NCI-H2029 treated with DMSO at 0.1 percent for 48 hours (cell line): ENCODE measurements around the gene METAP2.
A peak's percentile ranks its signal among the peaks of the same experiment; 100 is the strongest.

Experiments used
- DNase-seq: peaks from one replicate; lab custom pipeline; 2025; lab: John Stamatoyannopoulos, UW

The METAP2 gene

GRCh38 chr12:95513599-95513998, 39.6 kb downstream of the METAP2 start:
- DNase-seq = no peak

GRCh38 chr12:95515197-95515596, 41.2 kb downstream of the METAP2 start:
- no peak for DNase-seq

- no peak for DNase-seq
Measured at GRCh38 chr12:95516757-95517156, 42.8 kb downstream of the METAP2 start.

GRCh38 chr12:95517246-95517645, 43.3 kb downstream of the METAP2 start:
- no peak for DNase-seq

GRCh38 chr12:95518944-95519343, 45.0 kb downstream of the METAP2 start:
- no peak for DNase-seq

GRCh38 chr12:95520816-95521215, 46.9 kb downstream of the METAP2 start:
- no peak for DNase-seq

- DNase-seq = no peak
Measured at GRCh38 chr12:95522692-95523091, 48.7 kb downstream of the METAP2 start.

GRCh38 chr12:95528431-95528830, 54.5 kb downstream of the METAP2 start:
- DNase-seq = no peak

GRCh38 chr12:95529693-95530225, 55.8 kb downstream of the METAP2 start:
- DNase-seq = no peak

- DNase-seq = no peak
Measured at GRCh38 chr12:95532851-95533250, 58.9 kb downstream of the METAP2 start.

GRCh38 chr12:95533985-95534384, 60.0 kb downstream of the METAP2 start:
- DNase-seq = no peak

GRCh38 chr12:95538006-95538405, 64.1 kb downstream of the METAP2 start:
- DNase-seq = no peak

- DNase-seq = no peak
Measured at GRCh38 chr12:95538656-95539055, 64.7 kb downstream of the METAP2 start.

- no peak for DNase-seq
Measured at GRCh38 chr12:95541436-95541835, 67.5 kb downstream of the METAP2 start.

- DNase-seq = no peak
Measured at GRCh38 chr12:95543305-95543704, 69.4 kb downstream of the METAP2 start.

GRCh38 chr12:95544756-95545155, 70.8 kb downstream of the METAP2 start:
- no peak for DNase-seq

- DNase-seq = no peak
Measured at GRCh38 chr12:95545303-95545702, 71.4 kb downstream of the METAP2 start.

- DNase-seq = peak; percentile 78
Measured at GRCh38 chr12:95545731-95546490, 72.0 kb downstream of the METAP2 start.

- no peak for DNase-seq
Measured at GRCh38 chr12:95546491-95546813, 72.5 kb downstream of the METAP2 start.

GRCh38 chr12:95547522-95548055, 73.6 kb downstream of the METAP2 start:
- DNase-seq = no peak

GRCh38 chr12:95548056-95548538, 74.1 kb downstream of the METAP2 start:
- no peak for DNase-seq

GRCh38 chr12:95548539-95549391, 74.8 kb downstream of the METAP2 start:
- no peak for DNase-seq
